Epidermal melanocyte (primary cell): ENCODE data around the gene TROAP.
"Not testable (repeated sequence)": the region's sequence is repeated elsewhere in the genome, so short reads cannot be mapped to it uniquely, and the experiment has no call there.

Source experiments
- DNase-seq: peaks from one replicate; pipeline ENCODE4 v3.0.0; 2011; ENCODE audit warnings: low spot score; ENCODE audit not compliant: insufficient read length

The TROAP gene

GRCh38 chr12:49327887-49328286 lies 4.8 kb downstream of the TROAP start:
- DNase-seq: no peak

DNA sequence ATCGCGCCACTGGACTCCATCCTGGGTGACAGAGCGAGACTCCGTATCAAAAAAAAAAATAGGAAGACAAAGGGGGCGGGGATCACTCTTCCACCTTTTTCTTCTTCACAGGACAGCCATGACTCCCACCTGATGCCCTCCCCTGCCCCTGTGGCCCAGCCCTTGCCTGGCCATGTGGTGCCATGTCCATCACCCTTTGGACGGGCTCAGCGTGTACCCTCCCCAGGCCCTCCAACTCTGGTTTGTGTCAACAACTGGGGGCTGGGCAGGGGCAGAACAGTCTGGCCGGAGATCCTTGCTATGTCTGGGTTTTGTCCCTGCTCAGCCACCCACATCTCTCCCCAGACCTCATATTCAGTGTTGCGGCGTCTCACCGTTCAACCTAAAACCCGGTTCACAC lies 5.8 kb downstream of the TROAP start:
- DNase-seq: no peak

GRCh38 chr12:49330032-49330619 lies 7.1 kb downstream of the TROAP start:
- DNase-seq: no peak

DNA sequence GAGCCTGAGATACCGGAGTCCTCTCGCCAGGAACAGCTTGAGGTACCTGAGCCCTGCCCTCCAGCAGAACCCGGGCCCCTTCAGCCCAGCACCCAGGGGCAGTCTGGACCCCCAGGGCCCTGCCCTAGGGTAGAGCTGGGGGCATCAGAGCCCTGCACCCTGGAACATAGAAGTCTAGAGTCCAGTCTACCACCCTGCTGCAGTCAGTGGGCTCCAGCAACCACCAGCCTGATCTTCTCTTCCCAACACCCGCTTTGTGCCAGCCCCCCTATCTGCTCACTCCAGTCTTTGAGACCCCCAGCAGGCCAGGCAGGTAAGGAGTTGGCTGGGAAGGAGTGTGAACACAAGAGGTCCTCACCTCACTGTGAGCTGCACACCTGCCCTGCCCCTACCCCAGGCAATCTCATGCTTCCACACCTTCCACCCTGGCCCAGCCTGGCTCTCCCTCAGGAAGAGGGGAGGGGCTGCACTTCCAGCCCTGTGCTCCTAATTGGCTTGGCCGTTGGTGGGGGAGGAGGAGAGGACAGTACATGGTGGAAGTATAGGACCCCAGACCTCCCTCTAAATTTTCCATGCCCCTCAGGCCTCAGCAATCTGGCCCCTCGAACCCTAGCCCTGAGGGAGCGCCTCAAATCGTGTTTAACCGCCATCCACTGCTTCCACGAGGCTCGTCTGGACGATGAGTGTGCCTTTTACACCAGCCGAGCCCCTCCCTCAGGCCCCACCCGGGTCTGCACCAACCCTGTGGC lies 7.8 kb downstream of the TROAP start:
- DNase-seq: no peak

GRCh38 chr12:49331380-49332222 lies 8.5 kb downstream of the TROAP start:
- peak; percentile 97 for DNase-seq

GRCh38 chr12:49332441-49332861 lies 9.4 kb downstream of the TROAP start:
- no peak for DNase-seq

DNA sequence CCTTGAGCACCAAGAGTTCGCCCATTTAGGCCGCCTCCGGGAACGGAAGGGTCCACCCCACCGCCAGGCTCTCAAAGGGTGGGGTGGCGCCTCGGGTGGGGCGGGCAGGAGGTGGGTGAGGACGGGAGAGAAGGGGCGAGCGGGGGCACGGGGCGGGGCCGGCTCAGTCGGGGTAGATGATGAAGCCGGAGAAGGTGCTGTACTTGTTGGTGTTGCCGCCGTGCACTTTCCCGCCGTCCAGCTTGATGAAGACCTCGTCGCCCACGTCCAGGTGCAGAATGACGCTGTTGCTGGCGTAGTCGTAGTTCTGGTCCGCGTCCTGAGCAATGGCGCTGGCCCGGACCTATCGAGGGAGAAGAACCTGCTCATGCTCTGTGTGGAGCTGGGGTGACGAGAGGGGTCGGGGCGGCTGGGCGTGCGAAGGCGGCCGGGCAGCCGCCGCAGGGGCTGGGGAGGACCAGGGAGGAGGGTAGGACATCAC lies 9.9 kb downstream of the TROAP start:
- DNase-seq: no peak

DNA sequence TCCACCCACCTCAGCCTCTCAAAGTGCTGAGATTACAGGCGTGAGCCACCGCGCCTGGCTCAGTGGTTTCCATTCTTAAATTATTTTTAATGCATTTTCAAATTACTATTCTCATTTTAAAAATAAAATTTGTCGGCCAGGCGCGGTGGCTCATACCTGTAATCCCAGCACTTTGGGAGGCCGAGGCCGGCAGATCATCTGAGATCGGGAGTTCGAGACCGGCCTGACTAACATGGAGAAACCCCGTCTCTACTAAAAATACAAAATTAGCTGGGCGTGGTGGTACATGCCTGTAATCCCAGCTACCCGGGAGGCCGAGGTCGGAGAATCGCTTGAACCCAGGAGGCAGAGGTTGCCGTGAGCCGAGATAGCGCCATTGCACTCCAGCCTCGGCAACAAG lies 10.7 kb downstream of the TROAP start:
- DNase-seq: not testable (repeated sequence)

DNA sequence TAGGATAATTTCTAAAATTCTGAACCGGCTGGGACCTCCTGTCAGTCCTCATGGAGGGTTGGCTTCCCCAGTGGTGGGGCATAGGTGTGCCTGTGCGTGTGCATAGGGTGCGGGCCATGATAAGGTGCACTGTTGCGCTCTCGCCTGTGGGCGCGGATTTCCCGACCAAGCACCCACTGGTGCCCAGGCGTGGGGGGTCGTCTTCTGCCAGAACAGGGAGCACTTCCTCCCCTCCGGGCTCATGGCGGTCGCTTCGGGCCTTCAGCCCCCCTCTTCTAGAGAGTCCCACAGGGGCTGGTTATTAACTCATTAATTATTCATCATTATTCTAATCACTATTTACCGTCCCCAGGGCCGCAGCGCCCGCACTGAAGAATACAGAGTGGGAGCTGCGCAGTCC lies 11.2 kb downstream of the TROAP start:
- DNase-seq: no peak

- no peak for DNase-seq
Measured at GRCh38 chr12:49334681-49335080, 11.6 kb downstream of the TROAP start.

GRCh38 chr12:49335118-49335954 lies 12.3 kb downstream of the TROAP start:
- DNase-seq: no peak

DNA sequence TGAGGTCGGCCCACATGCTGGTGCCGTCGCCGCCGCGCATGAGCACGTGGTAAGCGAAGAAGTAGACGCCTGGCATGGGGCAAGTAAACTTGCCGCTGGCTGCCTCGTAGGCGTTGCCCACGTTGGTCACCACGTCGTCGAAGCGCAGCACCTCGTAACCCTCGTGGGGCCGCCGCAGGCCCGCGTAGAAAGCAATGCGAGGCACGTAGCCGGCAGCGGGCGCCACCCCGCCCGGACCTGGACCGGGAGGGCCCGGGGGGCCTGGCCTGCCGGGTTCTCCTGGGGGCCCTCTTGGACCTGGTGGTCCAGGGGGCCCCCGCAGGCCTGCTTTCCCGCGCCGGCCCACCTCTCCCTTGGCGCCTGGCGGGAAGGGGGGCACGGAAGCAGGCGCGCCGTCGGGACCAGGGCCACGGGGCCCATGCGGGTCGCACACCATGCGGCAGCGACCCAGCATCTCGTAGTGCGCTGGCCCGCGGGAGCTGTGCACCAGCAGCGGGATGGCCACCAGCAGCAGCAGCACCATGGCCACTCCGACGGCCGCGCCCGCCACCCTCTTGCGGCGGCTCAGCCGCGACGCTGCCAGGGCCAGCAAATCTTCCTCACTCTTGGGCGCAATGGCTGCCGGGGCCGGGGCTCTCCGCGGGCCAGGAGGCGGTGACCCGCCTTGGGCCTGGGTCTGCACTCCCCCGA lies 13.0 kb downstream of the TROAP start:
- no peak for DNase-seq

GRCh38 chr12:49336645-49337584 lies 13.9 kb downstream of the TROAP start, which contains the start of gene C1QL4:
Gene C1QL4 (minus strand): TSS chr12:49337188. CDS start chr12:49336477, 711 bp downstream.
- DNase-seq: peak; percentile 87

DNA sequence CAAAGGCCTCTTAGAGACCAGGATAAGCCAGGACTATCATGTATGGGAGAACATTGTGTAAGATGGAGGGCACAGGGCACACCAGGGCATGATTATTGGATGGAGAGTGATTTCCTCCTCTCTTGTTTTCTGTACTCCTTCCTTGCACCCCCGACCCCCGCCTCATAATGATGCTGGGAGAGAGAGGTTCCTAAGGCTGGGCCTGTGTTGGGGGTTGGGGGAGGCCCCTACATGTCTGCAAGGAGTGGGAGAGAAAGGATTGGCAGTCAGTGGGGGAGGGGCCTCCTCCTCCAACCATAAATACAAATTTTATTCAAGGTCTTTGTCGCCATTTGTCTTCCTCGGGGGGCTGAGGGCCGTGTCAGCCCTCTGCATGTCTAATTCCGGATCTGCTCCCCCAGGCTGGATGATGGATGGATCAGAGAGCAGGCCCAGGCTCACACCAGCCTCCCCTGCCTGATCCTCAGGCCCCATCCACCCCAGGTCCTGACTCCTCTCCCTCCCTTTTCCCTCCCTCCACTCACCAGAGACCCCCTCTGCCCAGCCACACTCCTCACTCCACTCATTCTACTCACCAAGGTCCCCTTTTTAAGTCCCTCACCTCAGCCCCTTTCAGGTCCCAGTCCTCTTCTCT lies 15.9 kb downstream of the TROAP start:
- DNase-seq: no peak

GRCh38 chr12:49339464-49339861 lies 16.4 kb downstream of the TROAP start:
- DNase-seq: no peak

DNA sequence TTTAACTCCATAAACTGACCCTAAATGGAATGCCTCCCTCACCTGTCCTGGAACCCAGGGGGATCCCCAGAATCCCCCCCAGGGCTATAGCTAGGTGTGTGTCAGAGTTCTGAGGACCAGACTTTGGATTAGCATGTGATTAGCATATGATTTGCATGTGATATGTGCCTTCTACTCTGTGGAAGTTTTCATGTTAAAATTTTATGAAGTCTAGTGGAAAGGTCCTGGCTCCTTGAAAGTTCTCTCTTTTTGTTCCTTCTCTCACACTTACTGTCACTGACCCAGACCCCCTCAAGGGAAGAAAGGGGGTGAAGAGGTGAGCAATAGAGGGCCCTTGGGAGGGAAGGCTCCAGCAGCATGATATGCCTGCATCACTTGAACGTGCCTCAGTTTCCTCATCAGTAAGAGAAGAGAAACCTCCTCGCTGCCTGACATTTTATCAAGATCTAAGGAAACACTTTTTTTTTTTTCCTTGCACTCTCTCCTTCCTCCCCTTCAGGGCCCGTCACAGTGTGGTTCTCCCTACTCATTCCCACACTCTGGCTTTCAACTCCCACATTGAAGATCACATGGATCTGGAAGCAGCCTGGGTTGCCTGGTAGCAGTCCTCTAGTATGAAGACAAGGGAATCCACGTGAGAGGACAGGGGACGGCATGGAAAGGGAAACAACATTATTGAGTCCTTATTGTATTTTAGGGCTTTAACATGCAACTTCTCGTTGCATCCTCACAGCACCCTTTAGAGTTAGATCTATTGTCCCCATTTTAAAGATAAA lies 17.2 kb downstream of the TROAP start:
- DNase-seq: no peak

GRCh38 chr12:49340971-49341776 lies 18.1 kb downstream of the TROAP start:
- no peak for DNase-seq

DNA sequence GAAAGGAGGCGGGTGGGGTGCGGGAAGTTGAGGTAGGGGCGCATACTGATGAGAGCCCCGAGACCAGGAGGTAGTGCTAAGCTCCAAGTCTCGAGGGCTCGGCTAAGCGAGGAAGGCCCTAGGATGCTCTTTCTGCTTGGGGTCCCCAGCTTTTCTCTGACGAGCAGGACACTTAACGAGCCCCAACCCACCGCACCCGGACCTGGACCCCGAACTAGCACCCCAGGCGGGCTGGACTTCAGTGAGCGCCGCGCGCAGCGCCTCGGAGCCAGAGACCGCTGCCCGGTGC lies 18.7 kb downstream of the TROAP start:
- DNase-seq: no peak
